CD4-positive, alpha-beta T cell treated with Interleukin-12 subunit alpha and Interleukin-12 subunit beta, for 1 hour (primary cell): ENCODE measurements around the gene GXYLT2.
A peak's percentile ranks its signal among the peaks of the same experiment; 100 is the strongest.

Experiments used
- DNase-seq: peaks from one replicate; pipeline ENCODE4 v3.0.0-alpha.2; 2020

Gene GXYLT2

DNA sequence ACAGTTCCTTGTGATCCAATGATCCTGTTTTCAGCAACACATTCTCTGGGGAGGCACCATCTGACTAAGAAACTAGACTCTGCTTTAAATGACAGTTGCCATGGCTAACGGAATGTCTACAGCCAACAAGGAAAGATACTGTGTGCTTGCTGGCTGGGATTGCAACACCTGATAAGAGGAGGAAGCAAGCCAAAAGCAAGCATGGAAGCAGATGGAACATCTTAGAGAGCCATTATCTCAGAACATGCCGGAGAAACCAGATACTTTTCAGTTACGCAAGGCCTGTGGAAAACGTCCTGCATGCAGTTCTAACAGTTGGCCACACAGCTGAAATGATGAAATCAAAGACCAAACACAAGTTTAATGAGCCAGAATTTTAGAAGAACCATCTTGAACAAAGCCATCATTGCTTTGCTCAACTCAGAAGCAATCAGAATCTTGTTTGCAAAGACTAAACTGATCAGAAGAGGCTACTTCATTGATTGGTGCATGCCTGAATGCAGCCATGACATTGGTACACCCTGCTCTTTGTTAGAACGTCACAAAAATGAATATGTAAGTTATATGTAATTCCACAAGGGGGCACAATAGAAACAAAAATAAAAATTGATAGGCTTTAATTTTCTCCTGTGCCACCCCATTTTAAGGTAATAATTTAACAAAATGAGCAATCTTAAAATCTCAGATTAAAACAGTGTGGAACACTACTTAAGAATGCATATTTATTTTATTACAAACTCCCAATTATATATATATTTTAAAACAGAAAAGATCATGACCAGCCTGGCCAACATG lies 50.8 kb downstream of the GXYLT2 start:
- DNase-seq, result peak; percentile 63

DNA sequence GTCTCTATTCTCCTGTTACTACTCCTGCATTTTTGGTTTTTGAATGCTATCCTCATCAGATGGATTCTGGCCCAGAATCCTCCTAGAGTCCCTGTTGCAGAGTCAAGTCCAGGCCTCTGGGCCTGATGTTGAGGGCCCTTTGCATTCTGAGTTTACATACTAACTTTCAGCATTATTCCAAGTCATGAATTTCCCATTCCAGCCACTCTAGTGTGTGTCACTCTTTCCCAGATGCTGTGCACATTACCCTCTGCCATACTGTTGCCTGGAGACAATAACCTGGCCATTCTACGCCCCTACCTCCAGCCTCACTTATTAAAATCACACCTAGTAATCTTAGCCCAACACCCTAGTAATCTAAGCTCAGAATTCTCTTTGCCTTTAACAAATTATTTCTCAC lies 53.4 kb downstream of the GXYLT2 start:
- DNase-seq, result no peak

DNA sequence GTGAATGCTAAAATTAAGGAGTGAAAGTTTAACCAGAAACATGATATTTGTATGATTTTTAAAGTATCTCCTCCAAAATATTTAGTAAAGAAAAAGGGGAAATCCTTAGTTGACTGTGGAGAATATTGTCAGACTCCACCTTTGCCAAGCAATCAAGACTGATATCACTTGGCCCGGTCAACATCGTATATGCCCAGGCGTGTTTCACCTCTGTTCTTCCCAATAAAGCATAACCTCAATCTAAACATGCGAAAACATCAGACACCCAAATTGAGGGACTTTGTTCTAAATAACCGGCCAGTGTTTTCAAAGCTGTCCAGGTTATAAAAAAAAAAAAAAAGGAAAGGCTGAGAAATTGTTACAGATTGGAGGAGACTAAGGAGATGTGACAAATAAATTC lies 54.6 kb downstream of the GXYLT2 start:
- DNase-seq, result no peak

DNA sequence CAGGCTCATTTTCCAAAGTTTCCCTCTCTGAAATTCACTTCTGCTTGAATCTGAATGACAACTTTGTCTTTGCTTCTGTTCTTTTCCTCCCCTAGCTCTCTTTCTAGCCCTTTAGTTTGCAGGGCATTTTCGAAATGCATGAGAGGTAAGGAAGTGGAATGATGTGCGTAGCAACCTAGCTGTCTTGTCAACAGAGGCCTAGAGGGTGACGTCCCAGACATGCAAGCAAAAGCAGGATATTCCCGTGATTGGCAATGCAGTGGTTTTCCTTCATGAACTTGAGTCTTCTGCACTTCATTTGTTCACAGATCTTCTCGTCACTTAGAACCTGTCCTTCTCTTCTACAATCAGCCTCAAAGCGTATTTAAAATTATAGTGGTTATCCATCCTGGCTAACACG lies 56.9 kb downstream of the GXYLT2 start:
- no peak for DNase-seq

DNA sequence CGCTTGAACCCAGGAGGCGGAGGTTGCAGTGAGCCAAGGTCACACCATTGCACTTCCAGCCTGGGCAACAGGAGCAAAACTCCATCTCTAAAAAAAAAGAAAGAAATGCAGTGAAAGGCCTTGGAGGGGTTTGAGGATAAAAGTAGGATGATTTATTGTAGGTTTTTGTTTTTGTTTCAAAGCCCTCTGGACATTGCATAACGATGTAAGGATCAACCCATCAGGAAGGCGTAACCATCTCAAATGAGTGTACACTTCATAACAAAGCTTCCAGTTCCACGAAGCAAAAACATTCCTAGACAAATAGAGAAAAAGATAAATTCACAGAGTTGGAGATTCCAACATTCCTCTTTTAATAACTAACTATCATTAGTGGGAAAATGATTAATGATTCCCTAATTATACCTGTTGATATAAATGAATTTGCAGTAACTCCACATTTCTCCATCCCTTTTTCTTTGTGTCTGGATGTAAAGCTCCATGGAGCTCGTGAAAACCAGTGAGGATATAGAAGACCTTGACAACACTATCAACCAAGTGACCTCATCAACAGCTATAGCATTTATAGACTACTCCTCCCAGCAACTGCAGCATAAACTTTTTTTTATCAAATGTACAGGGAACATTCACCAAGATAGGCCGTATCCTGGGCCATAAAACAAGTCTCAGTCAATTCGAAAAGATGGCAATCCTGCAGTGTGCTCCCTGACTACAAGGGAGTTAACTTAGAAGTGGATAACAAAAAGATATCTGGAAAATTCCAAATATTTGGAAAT lies 60.1 kb downstream of the GXYLT2 start:
- DNase-seq, result no peak

DNA sequence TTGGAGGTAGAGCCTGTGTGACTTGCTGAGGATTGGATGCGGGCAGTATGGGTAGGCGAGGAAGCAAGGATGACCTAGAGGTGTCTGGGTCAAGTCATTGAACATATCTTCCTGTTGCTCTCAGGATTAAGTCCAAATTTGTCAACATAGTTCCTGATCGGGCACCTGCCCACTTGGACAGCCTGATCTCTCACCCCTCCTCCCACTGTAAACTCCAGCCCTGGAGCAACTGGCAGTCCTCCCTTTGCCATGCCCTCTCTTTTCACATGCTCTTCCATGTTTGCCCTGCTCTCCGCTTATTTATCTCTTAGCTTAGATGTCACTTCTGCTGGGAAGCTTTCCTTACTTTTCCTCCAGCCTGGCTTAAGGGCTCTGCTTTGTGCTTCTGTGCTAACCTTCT lies 61.2 kb downstream of the GXYLT2 start:
- no peak for DNase-seq

DNA sequence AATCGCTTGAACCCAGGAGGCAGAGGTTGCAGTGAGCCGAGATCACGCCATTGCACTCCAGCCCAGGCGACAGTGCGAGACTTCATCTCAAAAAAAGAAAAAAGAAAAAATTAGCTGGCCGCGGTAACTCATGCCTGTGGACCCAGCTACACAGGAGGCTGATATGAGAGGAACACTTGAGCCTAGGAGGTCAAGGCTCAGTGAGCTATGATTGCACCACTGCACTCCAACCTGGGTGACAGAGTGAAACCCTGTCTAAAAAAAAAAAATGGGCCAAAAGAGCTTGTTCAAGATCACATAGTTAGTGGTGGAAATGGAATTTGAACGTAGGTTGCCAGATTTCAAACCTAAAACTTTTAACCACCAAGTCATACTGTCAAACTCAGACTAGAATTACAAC lies 62.5 kb downstream of the GXYLT2 start:
- DNase-seq, result no peak

DNA sequence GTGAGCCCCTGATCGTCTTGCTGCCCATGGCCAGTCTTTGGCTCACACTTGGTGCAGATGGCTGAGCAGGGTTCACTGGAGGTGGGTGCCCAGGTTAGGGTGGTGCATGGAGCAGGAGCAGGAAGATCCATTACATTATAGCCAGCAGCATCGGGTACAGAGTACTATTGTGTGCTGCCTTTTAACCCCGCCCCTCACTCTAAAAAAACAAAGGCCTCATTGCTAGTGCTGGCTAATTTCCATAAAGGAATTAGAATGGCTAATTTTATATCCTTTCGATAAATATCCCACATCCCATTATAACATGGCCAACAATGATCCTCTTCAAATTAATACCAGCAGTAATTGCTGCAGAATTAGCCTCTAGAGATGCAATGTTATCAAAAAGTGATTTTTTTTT lies 63.0 kb downstream of the GXYLT2 start:
- DNase-seq, result no peak

DNA sequence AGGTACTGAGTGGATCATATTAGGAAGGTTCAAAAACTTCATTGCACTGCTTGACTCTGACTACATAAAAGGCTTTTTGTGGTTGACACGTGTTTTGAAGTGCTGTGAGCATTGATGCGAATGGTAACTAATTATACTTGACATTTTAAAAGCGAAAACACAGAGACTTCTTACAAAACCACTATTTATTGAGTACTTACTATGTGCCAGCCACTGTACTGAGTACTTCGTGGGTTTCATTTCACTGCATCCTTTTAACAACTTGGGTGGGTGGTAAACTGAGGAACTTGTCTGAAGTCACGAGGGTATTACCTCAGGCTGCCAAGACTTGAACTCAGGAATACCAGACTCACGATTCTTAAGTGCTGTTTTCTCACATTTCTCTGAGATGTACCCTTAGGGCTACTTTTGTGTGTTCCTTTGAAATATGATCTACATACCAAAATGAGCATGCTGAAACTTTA lies 63.4 kb downstream of the GXYLT2 start:
- peak; percentile 2 for DNase-seq

DNA sequence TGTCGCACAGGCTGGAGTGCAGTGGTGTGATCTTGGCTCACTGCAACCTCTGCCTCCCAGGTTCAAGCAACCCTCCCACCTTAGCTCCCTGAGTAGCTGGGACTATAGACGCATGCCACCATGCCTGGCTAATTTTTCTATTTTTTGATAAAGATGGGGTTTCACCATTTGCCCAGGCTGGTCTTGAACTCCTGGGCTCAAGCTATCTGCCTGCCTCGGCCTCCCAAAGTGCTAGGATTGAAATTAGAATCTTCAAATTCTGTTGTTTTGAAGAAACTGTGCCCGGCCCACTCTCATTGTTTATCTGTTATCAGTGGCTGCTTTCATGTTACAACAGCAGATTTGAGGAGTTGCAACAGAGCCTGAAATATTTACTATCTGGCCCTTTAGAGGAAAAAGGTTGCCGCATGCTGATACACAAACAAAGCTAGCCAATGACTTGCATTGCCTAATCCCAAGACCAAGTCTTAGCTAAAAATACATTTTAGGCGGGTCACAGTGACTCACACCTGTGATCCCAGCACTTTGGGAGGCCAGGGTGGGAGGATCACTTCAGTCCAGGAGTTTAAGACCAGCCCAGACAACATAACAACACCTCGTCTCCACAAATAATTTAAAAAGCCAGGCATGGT lies 65.6 kb downstream of the GXYLT2 start:
- no peak for DNase-seq

DNA sequence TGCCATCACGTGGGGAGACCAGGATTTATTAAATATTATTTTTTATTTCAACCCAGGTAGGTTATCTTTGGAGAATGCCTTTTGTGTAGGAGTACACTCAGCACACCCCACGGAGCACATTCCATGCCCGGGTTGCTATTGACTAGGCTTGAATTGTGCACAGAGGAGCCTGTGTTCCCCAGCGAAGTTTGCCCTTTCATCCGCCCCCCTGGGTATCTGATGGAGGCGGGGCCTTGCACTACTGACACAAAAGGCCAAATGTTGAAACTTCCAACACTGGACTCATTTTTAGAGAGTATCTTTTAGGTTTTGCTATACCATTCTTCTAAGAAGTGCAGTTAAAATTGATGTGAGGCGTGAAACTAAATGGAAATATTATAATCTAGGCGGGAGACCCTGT lies 69.5 kb downstream of the GXYLT2 start:
- no peak for DNase-seq

DNA sequence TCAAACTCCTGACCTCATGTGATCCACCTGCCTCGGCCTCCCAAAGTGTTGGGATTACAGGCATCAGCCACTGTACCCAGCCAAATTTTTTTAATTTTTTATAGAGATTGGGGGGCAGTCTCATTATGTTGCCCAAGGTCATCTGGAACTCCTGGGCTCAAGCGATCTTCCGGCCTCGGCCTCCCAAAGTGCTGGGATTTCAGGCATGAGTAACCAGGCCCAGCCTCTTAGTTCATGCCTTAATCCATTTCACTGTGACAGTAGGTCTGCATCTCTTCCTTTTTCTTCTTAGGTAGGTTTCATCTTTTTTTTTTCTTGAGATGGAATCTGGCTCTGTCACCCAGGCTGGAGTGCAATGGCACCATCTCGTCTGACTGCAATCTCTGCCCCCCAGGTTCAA lies 71.5 kb downstream of the GXYLT2 start:
- no peak for DNase-seq

DNA sequence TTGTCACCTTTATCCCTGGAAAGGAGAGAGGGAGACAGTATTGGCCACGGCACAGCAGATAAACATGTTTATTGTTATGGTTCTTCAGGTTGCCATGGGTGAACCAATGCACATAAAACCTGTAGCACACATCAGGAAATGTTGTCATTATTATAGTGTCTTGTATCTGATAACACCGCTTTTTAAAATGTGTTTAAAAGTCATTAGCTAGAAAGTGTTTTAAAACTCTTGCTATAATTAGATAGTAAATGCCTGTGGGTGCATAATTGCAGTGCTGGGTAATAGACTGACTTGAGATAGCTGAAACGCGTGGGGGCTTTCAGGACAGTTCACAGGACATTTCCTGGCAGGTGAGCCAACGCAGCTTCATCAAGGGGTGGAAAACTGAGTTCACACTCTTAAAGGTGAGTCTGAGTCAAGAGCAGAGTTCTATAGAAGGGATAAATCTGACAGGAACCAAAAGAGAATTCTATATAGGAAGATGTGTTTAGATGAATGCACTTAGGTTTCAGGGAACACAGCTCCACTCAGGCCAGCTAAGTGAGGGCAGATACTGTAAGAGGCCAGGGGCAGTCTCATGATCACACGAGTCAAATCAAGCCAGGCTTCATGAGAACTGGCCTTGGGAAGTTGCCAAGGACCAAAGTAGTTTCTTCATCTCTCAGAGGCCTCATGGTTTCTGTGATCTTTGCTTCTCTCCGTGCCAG lies 73.1 kb downstream of the GXYLT2 start:
- DNase-seq, result peak; percentile 28

DNA sequence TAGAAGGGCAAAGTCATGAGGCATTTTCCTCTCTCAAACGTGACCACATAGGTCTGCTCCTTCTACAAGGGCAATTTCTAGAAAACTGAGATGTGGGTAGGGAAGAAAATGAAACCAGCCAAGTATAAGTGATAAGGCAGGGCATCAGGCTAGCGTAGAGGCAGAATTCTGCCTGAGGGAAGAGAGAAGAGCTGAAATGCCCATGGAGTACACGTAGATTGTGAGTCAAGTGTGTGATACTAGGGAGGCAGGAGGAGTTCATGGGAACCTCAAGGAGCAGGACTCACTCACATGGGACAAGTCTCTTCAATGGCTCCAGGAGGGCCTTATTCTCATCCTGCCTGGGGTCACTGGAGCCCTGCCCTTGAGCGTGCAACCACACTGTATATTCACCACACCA lies 73.9 kb downstream of the GXYLT2 start:
- no peak for DNase-seq

DNA sequence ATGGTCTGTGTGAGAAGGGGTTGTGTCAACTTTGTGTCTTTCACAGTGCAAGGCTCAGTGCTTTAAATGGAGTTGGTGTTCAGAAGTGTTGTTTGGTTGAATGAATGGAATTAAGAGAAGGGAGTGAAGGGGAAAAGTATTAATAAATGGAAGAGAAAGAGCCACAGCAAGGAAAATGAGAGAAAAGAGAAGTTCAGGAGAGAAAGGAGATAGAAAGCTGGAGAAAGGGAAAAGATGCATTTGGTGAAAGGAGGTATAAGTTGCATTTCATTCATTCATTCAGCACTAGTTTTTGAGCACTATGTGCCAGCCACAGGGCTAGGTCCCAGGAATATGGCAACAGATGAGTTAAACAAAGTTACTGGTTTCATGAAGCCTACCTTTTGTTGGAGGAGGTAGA lies 74.5 kb downstream of the GXYLT2 start:
- no peak for DNase-seq

DNA sequence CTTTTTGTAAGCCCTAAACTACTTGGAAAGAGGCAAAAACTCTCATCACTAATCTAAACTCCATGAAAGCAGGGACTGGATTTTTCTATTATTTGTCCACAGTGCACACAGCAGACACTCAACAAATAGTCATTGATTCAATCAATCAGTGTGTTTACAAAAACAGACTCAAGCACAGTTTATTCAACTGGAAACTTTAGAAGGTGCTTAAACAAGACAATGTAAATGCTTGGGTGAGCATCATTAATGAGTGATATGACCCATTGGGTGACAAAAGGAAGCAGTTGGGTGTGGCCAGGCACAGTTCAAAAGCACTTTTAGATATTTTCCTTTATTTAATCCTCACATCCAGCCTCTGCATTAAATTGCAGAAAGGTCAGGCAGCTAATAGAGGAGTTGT lies 76.8 kb downstream of the GXYLT2 start:
- DNase-seq, result no peak

DNA sequence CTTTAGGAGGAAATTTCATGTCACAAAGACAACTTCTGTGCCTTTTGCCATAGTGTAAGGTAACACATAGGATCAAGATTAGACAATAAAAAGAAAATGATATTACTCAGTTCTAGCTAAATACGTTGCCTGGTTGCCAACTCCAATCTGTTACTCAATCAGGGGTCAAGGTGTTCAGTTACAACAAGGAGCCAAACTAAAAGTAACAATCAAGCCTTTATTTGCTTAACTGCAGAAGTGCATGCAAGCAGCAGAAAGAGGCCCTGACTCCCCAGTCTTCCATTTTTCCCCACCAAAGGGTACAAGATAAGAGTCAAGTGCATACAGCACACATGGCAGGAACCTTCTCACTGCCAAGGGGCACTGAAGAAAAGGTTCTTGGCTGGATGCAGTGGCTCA lies 80.4 kb downstream of the GXYLT2 start:
- DNase-seq, result no peak

DNA sequence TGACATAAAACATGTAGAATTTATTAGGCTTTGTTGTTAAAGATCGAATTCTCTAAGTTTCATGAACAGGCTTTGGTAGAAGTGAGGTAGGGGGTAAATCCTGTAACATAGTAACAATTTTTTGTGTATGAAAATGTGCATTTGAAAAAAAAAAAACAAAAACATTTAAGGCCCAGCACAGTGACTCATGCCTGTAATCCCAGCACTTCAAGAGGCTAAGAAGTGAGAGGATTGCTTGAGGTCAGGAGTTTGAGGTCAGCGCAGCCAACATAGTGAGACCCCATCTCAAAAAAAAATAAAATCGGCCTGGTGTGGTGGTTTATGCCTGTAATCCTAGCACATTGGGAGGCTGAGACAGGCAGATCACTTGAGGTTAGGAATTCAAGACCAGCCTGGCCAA lies 81.9 kb downstream of the GXYLT2 start:
- no peak for DNase-seq

DNA sequence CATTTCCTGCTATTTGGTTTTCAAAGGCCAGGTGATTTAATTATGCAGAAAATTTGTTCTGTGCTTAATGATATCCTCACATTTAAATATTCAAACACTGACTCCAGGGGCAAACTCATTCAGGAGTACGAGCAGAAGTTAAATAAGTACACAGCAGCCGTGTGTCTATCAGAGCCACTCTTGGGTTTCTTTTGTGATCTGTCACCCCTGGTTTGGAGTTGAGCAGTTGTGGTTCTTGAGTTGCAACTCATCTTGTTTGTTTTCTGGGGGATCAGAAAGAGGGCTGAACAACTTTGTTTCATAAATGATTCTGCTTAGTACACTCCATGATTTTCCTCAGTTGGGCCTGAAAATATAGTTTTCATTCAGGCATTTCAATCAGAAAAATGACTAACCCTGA lies 83.1 kb downstream of the GXYLT2 start:
- no peak for DNase-seq

DNA sequence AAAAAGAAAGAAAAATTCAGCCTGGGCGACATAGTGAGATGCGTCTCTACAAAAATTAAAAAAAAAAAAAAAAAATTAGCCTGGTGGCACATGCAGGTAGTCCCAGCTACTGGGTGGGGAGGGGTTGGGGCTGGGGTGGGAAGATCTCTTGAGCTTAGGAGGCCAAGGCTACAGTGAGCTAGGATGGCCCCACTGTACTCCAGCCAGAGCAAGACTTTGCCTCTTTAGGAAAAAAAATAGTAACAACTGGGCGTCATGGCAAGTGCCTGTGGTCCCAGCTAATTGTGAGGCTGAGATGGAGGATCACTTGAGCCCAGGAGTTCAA lies 84.8 kb downstream of the GXYLT2 start:
- DNase-seq, result no peak

DNA sequence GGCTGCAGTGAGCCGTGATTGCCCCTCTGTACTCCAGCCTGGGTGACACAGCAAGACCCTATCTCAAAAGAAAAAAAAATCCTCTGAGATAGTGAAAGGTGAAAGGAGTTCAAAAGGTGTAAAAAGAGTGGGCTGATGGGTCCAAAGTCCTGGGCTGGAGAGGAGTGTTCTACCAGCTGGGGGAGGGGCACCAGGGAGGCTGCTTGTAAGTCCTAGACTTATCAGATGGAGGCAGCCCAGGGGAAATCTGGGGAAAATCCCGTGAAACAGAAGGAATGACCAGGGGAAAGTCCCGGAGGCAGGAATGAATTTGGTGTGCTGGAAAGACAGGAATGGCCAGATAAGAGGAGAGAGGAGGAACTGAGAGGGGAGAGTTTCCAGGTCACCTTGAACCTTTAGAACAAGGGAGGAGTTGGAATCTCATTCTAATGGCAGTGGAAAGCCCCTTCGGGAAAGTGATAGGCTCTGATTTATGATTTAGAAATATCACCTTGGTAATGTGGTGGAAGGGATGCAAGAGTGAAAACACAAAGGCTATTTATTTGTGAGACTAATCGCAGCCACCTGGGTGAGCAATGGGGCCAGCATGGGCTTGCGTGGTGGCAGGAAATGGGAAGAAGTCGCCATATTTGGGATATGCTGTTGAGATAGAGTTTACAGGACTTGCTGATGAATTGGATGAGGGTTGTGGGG lies 85.3 kb downstream of the GXYLT2 start:
- no peak for DNase-seq

DNA sequence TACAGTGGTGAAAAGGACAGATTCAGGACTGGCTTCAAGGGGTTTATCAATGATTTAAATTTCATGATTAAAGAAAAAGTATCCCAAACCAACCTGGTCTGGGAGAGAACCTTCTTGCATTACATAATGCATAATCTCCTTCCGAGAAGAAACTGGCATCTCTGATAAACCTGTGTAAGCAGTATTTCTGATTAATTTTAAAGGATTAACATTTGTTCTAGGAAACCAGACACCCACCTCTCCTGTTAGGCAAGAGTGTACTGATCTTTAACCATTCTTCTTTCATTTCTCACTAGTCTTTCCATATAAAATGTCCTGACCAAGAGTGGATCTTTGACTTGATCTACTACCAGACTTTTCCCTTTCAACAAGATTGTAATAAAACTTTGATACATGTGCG lies 85.9 kb downstream of the GXYLT2 start:
- no peak for DNase-seq

DNA sequence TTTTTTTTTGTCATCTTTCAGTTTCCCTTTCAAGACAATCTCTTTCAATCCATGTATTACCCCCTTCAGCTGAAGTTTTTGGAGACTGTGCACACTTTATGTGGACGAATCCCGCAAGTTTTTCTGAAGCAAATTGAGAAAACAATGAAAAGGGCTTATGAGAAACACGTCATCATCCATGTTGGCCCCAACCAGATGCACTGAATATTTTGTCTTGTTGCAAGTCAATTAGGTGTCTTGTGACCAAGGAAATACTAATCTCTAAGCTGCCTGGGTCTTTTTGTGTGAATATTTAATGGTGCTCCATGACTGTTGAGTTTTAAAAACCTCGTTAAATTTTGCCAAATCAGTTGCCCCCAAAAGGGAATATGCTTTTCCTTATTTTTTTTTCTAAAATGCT lies 87.1 kb downstream of the GXYLT2 start:
- no peak for DNase-seq
